Measurements from ENCODE around the gene FXYD2. TPM values are rescaled to one million over a fixed set of nuclear protein-coding genes. Genes with fewer than 3 reads are reported as not detected.

Gene FXYD2
- total RNA-seq, 6 experiments from 2014 or later, result 0.40 TPM; not detected in 5

DNA sequence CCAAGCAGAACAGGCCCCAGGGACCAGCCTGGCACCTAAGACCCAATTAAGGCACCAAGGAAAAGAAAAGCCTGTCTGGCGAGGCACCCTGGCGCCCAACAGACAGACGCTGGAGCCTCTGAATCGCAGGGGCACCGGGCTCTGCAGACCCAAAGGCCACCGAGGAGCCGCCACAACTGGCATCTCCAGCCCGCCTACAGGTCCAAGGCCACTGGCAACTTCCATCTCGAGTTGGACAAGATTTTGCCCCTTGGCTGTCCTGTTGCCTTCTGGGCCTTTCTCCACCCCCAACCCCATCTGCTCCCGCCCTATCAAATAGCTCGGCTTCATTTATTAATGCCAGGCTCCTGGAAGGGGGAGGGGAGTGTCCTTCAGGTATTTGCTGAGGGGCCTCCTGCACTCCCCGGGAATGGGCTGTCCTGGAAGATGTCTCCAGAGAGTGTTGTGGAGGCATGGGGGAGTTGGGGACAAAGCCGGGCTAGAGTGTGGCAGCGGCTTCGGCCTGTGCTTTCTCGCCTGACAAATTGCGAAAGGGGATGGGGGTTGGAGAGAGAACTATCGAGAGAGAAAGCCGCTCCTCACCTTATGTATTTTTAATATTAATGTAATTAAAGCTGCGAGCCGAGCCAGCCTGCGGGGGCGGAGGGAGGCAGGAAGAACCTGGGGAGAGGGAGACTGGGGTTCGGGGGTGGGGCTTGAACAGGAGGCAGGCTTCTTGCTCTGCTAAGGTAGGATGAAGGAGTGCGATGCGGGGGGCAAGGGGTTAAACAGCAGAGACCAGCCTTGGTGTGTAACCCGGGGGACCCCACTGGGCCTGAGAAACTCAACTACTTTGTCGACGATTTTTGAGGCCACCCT, 29.5 kb downstream of the FXYD2 start:
- H3K36me3 Mint-ChIP-seq (ENCODE audit: low read depth), result no peaks in the 10 kb centered on the region
- no peak overlapping the region; the same call in 1 of the 2 replicates for H3K27ac Mint-ChIP-seq
- TF ChIP-seq, protein P1, sequence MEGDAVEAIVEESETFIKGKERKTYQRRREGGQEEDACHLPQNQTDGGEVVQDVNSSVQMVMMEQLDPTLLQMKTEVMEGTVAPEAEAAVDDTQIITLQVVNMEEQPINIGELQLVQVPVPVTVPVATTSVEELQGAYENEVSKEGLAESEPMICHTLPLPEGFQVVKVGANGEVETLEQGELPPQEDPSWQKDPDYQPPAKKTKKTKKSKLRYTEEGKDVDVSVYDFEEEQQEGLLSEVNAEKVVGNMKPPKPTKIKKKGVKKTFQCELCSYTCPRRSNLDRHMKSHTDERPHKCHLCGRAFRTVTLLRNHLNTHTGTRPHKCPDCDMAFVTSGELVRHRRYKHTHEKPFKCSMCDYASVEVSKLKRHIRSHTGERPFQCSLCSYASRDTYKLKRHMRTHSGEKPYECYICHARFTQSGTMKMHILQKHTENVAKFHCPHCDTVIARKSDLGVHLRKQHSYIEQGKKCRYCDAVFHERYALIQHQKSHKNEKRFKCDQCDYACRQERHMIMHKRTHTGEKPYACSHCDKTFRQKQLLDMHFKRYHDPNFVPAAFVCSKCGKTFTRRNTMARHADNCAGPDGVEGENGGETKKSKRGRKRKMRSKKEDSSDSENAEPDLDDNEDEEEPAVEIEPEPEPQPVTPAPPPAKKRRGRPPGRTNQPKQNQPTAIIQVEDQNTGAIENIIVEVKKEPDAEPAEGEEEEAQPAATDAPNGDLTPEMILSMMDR (IDR thresholded peaks at IDR 0.05), result no peak
- no peaks in the 10 kb centered on the region for H3K9me3 Mint-ChIP-seq
- H3K4me3 Mint-ChIP-seq, result no peak overlapping the region
- no peak for DNase-seq
- H3K27me3 Mint-ChIP-seq (ENCODE audit: insufficient read depth), result peaks cover 36% of the 10 kb centered on the region
- H3K4me1 Mint-ChIP-seq (ENCODE audit: low read depth), result no peaks in the 10 kb centered on the region

- Mint-ChIP-seq H3K27me3 (ENCODE audit: insufficient read depth) (peaks cover 36% of the 10 kb centered on the region), H3K4me1 (ENCODE audit: low read depth) (no peaks in the 10 kb centered on the region), H3K9me3 (no peaks in the 10 kb centered on the region), H3K36me3 (ENCODE audit: low read depth) (no peaks in the 10 kb centered on the region), H3K4me3 (no peak overlapping the region), H3K27ac (no peak overlapping the region)
- TF ChIP-seq, protein P1 (IDR thresholded peaks at IDR 0.05), result no peak
- DNase-seq, result no peak
These were observed 30.4 kb downstream of the FXYD2 start for GRCh38 chr11:117794135-117794534.

GRCh38 chr11:117793583-117793982, 31.0 kb downstream of the FXYD2 start:
- H3K4me3 Mint-ChIP-seq, result no peak overlapping the region
- H3K27ac Mint-ChIP-seq, result no peak overlapping the region
- no peaks in the 10 kb centered on the region for H3K36me3 Mint-ChIP-seq (ENCODE audit: low read depth)
- H3K9me3 Mint-ChIP-seq, result no peaks in the 10 kb centered on the region
- no peak for DNase-seq
- H3K27me3 Mint-ChIP-seq (ENCODE audit: insufficient read depth), result peaks cover 36% of the 10 kb centered on the region
- H3K4me1 Mint-ChIP-seq (ENCODE audit: low read depth), result no peaks in the 10 kb centered on the region
- TF ChIP-seq, protein P1 (IDR thresholded peaks at IDR 0.05), result no peak

- Mint-ChIP-seq H3K27ac (no peak overlapping the region), H3K4me3 (no peak overlapping the region), H3K9me3 (no peaks in the 10 kb centered on the region), H3K27me3 (ENCODE audit: insufficient read depth) (peaks cover 40% of the 10 kb centered on the region), H3K36me3 (ENCODE audit: low read depth) (no peaks in the 10 kb centered on the region), H3K4me1 (ENCODE audit: low read depth) (no peaks in the 10 kb centered on the region)
- TF ChIP-seq, protein P1 (IDR thresholded peaks at IDR 0.05), result no peak
- no peak for DNase-seq
These were observed 31.6 kb downstream of the FXYD2 start for GRCh38 chr11:117792992-117793391.

DNA sequence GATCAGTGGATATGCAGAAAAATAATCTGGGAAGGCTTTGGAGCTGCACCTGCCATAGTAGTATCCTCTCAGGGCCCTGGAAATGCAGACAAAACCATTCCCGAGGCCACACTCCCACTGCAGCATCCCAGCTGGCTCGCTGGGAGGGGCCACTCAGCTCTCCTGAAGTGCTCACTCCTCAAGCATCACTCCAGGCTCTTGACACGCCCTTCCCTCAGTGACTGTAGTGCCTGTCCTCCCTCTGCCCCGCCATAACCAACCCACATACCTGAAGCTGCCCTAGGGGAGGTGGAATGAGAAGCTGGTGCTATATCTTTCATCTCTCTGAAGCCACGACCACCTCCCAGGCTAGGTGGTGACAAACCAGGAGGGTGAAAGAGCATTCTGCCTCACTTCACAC, 32.3 kb downstream of the FXYD2 start:
- H3K36me3 Mint-ChIP-seq (ENCODE audit: low read depth), result no peaks in the 10 kb centered on the region

More for the DNA sequence above, 32.3 kb downstream of the FXYD2 start:
- no peak overlapping the region for H3K27ac Mint-ChIP-seq
- H3K4me1 Mint-ChIP-seq (ENCODE audit: low read depth), result no peaks in the 10 kb centered on the region
- DNase-seq, result no peak
- TF ChIP-seq, protein P1 (IDR thresholded peaks at IDR 0.05), result no peak
- H3K9me3 Mint-ChIP-seq, result no peaks in the 10 kb centered on the region
- H3K4me3 Mint-ChIP-seq, result no peak overlapping the region
- H3K27me3 Mint-ChIP-seq (ENCODE audit: insufficient read depth), result peaks cover 40% of the 10 kb centered on the region

Measured in HFFc6 (cell line).